HFFc6 (cell line): ENCODE data around the gene KRT17. TPM values are rescaled to one million over a fixed set of nuclear protein-coding genes. Genes with fewer than 3 reads are reported as not detected.

Experiments used
- DNase-seq: peaks from one replicate; pipeline ENCODE4 v3.0.0-alpha.2; 2018
- H3K27ac Mint-ChIP-seq: 2 replicates; pipeline ENCODE4 v1.8.0; 2020; ENCODE audit warnings: mild to moderate bottlenecking, mixed read lengths
- H3K27me3 Mint-ChIP-seq: 2 replicates; pipeline ENCODE4 v1.8.0; 2021; ENCODE audit warnings: mild to moderate bottlenecking, moderate library complexity, mixed read lengths; ENCODE audit not compliant: insufficient read depth
- H3K36me3 Mint-ChIP-seq: 2 replicates; pipeline ENCODE4 v1.8.0; 2021; ENCODE audit warnings: low read depth, mixed read lengths
- H3K4me1 Mint-ChIP-seq: 2 replicates; pipeline ENCODE4 v1.8.0; 2020; ENCODE audit warnings: low read depth, mixed read lengths
- H3K4me3 Mint-ChIP-seq: 2 replicates; pipeline ENCODE4 v1.8.0; 2020; ENCODE audit warnings: mild to moderate bottlenecking, moderate library complexity, mixed read lengths
- H3K9me3 Mint-ChIP-seq: 2 replicates; pipeline ENCODE4 v1.8.0; 2020; ENCODE audit warnings: mild to moderate bottlenecking, mixed read lengths
- CTCF ChIP-seq: fragments of 200-600 bp; sonication (generic); IDR thresholded peaks from 2 replicates; pipeline ENCODE4 v1.5.0; 2021; ENCODE audit warnings: antibody characterized with exemption, mild to moderate bottlenecking
- total RNA-seq, 6 experiments: library from RNA; stranded (reverse); fragmentation: NEBNext Ultra II Directional; extraction: Animal tissue kit (Norgen Biotek cat#: 25700); gene quantifications; 2 replicates in 1 of 6; 3 replicates in 5 of 6; pipeline ENCODE4 v1.2.3, GENCODE V29; 2021

Gene KRT17
- total RNA-seq, 6 experiments from 2014 or later, result 1.0 to 3.9 (median 2.9) TPM

GRCh38 chr17:41665566-41666236 is 41.3 kb upstream of the KRT17 start:
- Mint-ChIP-seq H3K4me1 (peaks cover 21% of the 10 kb centered on the region), H3K27me3 (peaks cover 10% of the 10 kb centered on the region), H3K27ac (peak overlapping the region; percentile 91), H3K9me3 (no peaks in the 10 kb centered on the region), H3K4me3 (peak overlapping the region; percentile 86), H3K36me3 (no peaks in the 10 kb centered on the region)
- TF ChIP-seq CTCF, result peak; percentile 97
- DNase-seq, result peak; percentile 70

- peaks cover 21% of the 10 kb centered on the region for H3K4me1 Mint-ChIP-seq
Observed at GRCh38 chr17:41664587-41665565, 40.5 kb upstream of the KRT17 start.

GRCh38 chr17:41664172-41664457 is 39.7 kb upstream of the KRT17 start:
- DNase-seq, result no peak
- no peaks in the 10 kb centered on the region for H3K36me3 Mint-ChIP-seq
- no peaks in the 10 kb centered on the region for H3K9me3 Mint-ChIP-seq
- peaks cover 3% of the 10 kb centered on the region for H3K27me3 Mint-ChIP-seq
- no peak overlapping the region for H3K4me3 Mint-ChIP-seq
- H3K27ac Mint-ChIP-seq, result no peak overlapping the region
- no peak for TF ChIP-seq CTCF
- peaks cover 21% of the 10 kb centered on the region for H3K4me1 Mint-ChIP-seq

More at GRCh38 chr17:41664587-41665565, 40.5 kb upstream of the KRT17 start:
- H3K27ac Mint-ChIP-seq, result no peak overlapping the region
- no peaks in the 10 kb centered on the region for H3K9me3 Mint-ChIP-seq
- peak overlapping the region; percentile 86 for H3K4me3 Mint-ChIP-seq
- H3K36me3 Mint-ChIP-seq, result no peaks in the 10 kb centered on the region
- no peak for TF ChIP-seq CTCF
- DNase-seq, result no peak
- peaks cover 10% of the 10 kb centered on the region for H3K27me3 Mint-ChIP-seq

- TF ChIP-seq CTCF, result no peak
- Mint-ChIP-seq H3K36me3 (no peaks in the 10 kb centered on the region), H3K27ac (no peak overlapping the region), H3K9me3 (no peaks in the 10 kb centered on the region), H3K27me3 (peaks cover 3% of the 10 kb centered on the region), H3K4me3 (no peak overlapping the region), H3K4me1 (peaks cover 21% of the 10 kb centered on the region)
- DNase-seq, result no peak
Observed at GRCh38 chr17:41663451-41664171, 39.2 kb upstream of the KRT17 start.

- H3K36me3 Mint-ChIP-seq, result no peaks in the 10 kb centered on the region
- H3K4me1 Mint-ChIP-seq, result no peaks in the 10 kb centered on the region
- no peak for TF ChIP-seq CTCF
- no peak overlapping the region for H3K4me3 Mint-ChIP-seq
- no peaks in the 10 kb centered on the region for H3K9me3 Mint-ChIP-seq
- peaks cover 3% of the 10 kb centered on the region for H3K27me3 Mint-ChIP-seq
- no peak overlapping the region for H3K27ac Mint-ChIP-seq
- DNase-seq, result no peak
Observed at GRCh38 chr17:41660221-41660711, 35.9 kb upstream of the KRT17 start.
